PC-3 (cell line): ENCODE data around the gene PDSS2.

ENCODE experiments used
- CTCF ChIP-seq: fragments of 300-600 bp; sonication (generic); conservative IDR thresholded peaks from 2 replicates; pipeline ENCODE4 v1.5.1; 2017; ENCODE audit warnings: antibody characterized with exemption, low read depth, mild to moderate bottlenecking, low read length
- EZH2 ChIP-seq: fragments of 300-600 bp; sonication (generic); IDR thresholded peaks from one replicate; pipeline ENCODE4 v1.6.1; 2017; ENCODE audit warnings: antibody characterized with exemption, mild to moderate bottlenecking, low read length; ENCODE audit not compliant: unreplicated experiment

GRCh38 chr6:107435798-107436197 lies 23.6 kb downstream of the PDSS2 start:
- TF ChIP-seq CTCF, result no peak
- no peak for TF ChIP-seq EZH2
